ENCODE measurements around the gene NLRC5. TPM values are rescaled to one million over a fixed set of nuclear protein-coding genes. Genes with fewer than 3 reads are reported as not detected.

Gene NLRC5
- total RNA-seq, 1 experiment from 2014 or later: 2.4 TPM

GRCh38 chr16:56984639-56985038 lies 4.7 kb upstream of the NLRC5 start:
- no peaks in the 10 kb centered on the region for H3K9me3 Mint-ChIP-seq
- Histone ChIP-seq H3K9me3 (ENCODE audit: control insufficient read depth, low read depth, low read length) (no peaks in the 10 kb centered on the region), H3K27me3 (ENCODE audit: insufficient read depth, low read length) (peaks cover 6% of the 10 kb centered on the region; the same call in 1 of the 2 replicates), H3T11ph (ENCODE audit: low read length) (no peak overlapping the region), H3K23ac (ENCODE audit: insufficient read length, low read depth, low read length) (no peak overlapping the region), H3K79me2 (ENCODE audit: insufficient read depth, low read length) (no peaks in the 10 kb centered on the region), H2BK15ac (ENCODE audit: low read depth, low read length) (no peak overlapping the region), H3K27ac (ENCODE audit: insufficient read length, low read depth, low read length) (no peak overlapping the region), H2BK20ac (ENCODE audit: low read depth, low read length, poor library complexity, severe bottlenecking) (no peak overlapping the region), H3K14ac (ENCODE audit: insufficient read depth, low read length) (no peak overlapping the region), H3K9ac (ENCODE audit: extremely low read depth, insufficient read length, low read length) (no peak overlapping the region), H2AFZ (ENCODE audit: low read length) (no peak overlapping the region), H2BK12ac (ENCODE audit: insufficient read length, low read depth, low read length) (no peak overlapping the region), H3K4me1 (ENCODE audit: insufficient read depth, low read length) (no peaks in the 10 kb centered on the region), H3K18ac (ENCODE audit: insufficient read length, low read depth, low read length) (no peak overlapping the region), H3K4me2 (ENCODE audit: insufficient read depth, insufficient read length, low read length) (no peak overlapping the region), H3K4ac (ENCODE audit: low read depth, low read length) (no peak overlapping the region), H3K79me1 (ENCODE audit: insufficient read depth, low read depth, low read length, poor library complexity, severe bottlenecking) (no peaks in the 10 kb centered on the region), H2BK5ac (ENCODE audit: insufficient read length, low read length) (no peak overlapping the region), H4K91ac (ENCODE audit: insufficient read length, low read depth, low read length) (no peak overlapping the region), H2BK120ac (ENCODE audit: low read depth, low read length, poor library complexity, severe bottlenecking) (no peak overlapping the region), H4K20me1 (ENCODE audit: control insufficient read depth, insufficient read depth, insufficient read length) (no peaks in the 10 kb centered on the region), H4K5ac (ENCODE audit: insufficient read length, low read depth, low read length) (no peak overlapping the region), H4K8ac (replicated peaks; ENCODE audit: insufficient read length, low read depth, low read length) (no peak overlapping the region), H3K23me2 (ENCODE audit: insufficient read length, low read depth, low read length, poor library complexity, severe bottlenecking) (peaks cover 2% of the 10 kb centered on the region), H3K56ac (ENCODE audit: insufficient read length, low read depth, low read length) (no peak overlapping the region), H2AK5ac (ENCODE audit: insufficient read length, low read length) (no peak overlapping the region)
- H3K4me1 Mint-ChIP-seq: peaks cover 17 to 32% of the 10 kb centered on the region in 2 experiments
- no peak for DNase-seq
- peaks cover 27% of the 10 kb centered on the region for H3K27me3 Mint-ChIP-seq (ENCODE audit: low read depth)
- H3K36me3 Mint-ChIP-seq (ENCODE audit: insufficient read depth in 1 of 3, low read depth in 3 of 3): no peaks in the 10 kb centered on the region
- no CpG with 5 or more reads among the region's 6 CpGs for WGBS (ENCODE audit: extremely low coverage, insufficient read length, low lambda C conversion rate)
- no peak for TF ChIP-seq CTCF (conservative IDR thresholded peaks at IDR 0.05)
- no peak overlapping the region for H3K27ac Mint-ChIP-seq
- H3K4me3 Mint-ChIP-seq: no peak overlapping the region

All from H9 (cell line).